HCT116 (cell line): Measurements from ENCODE around the gene RPL36AL.

Source experiments
- EZH2 ChIP-seq: fragments of 200-600 bp; sonication (generic); IDR thresholded peaks from 2 replicates; pipeline ENCODE4 v1.6.1; 2017; ENCODE audit warnings: antibody characterized with exemption, mixed run types
- REST ChIP-seq: IDR thresholded peaks from 2 replicates; pipeline ENCODE4 v1.6.1; 2012; ENCODE audit warnings: low read depth
- SP1 ChIP-seq: IDR thresholded peaks from 2 replicates; pipeline ENCODE4 v1.6.1; 2012; ENCODE audit warnings: low read depth
- ZFX ChIP-seq: fragments of 450-650 bp; IDR thresholded peaks from 2 replicates; pipeline ENCODE4 v1.6.1; 2017

- TF ChIP-seq EZH2 = no peak
- TF ChIP-seq SP1 = no peak
- TF ChIP-seq ZFX = no peak
- no peak for TF ChIP-seq REST
Observed at GRCh38 chr14:49640540-49641417, 20.4 kb upstream of the RPL36AL start.
